Naive B cell (primary cell): ENCODE measurements around the gene AFF3. TPM values are rescaled to one million over a fixed set of nuclear protein-coding genes. Genes with fewer than 3 reads are reported as not detected.

Experiments used
- polyA plus RNA-seq, 6 donors: library from polyadenylated mRNA; unstranded; fragments of 300-500 nt; fragmentation: Illumina TruSeq; gene quantifications; one replicate each; pipeline ENCODE4 v1.2.3, GENCODE V29; 2021; ENCODE audit warnings: low read depth in 6 of 6

Gene AFF3
- polyA plus RNA-seq, 6 donors from 2014 or later: 43.8 to 255 (median 96.8) TPM

Other genes with a start within 250 kb of the AFF3 start
- not detected for gene LONRF2, start 179.9 kb upstream of the AFF3 start, polyA plus RNA-seq